ENCODE results near the gene SLC6A1.

GRCh38 chr3:11019116-11019819, 26.7 kb downstream of the SLC6A1 start:
- TF ChIP-seq USF2 (IDR thresholded peaks at IDR 0.05; ENCODE audit: borderline replicate concordance, low read depth, low read length): no peak
- TF ChIP-seq IRF3 (IDR thresholded peaks at IDR 0.05; ENCODE audit: low read depth, low read length): no peak
- TF ChIP-seq RCOR1 (IDR thresholded peaks at IDR 0.05; ENCODE audit: low read length): no peak
